HepG2 (cell line): Measurements from ENCODE around the gene EPB41L1. TPM values are rescaled to one million over a fixed set of nuclear protein-coding genes. Genes with fewer than 3 reads are reported as not detected.

ENCODE experiments used
- ATAC-seq: fragments of 200-7000 bp; cut with Tn5 transposase; 3 replicates; pipeline ENCODE4 v1.9.1; 2020; ENCODE audit warnings: mild to moderate bottlenecking, moderate library complexity
- BruUV-seq: library from RNA; stranded (reverse); fragments of 400-500 nt; replicated peaks from 2 replicates; lab custom pipeline; 2021; lab: Mats Ljungman, UMichigan
- CTCF ChIA-PET: fragments of 300-600 bp; formaldehyde crosslinking; extraction: SDS; loops from one replicate; lab custom pipeline; 2021; ENCODE audit warnings: low total read pairs, inconsistent platforms, low intra/inter-chr PET ratio; lab: Yijun Ruan, JAX
- POLR2A ChIA-PET: fragments of 350-600 bp; sonication (Branson Sonifier 250); formaldehyde crosslinking; loops from one replicate; lab custom pipeline; 2020; ENCODE audit warnings: antibody characterized with exemption, inconsistent platforms; lab: Yijun Ruan, JAX
- DNase-seq: peaks from one replicate; pipeline ENCODE4 v3.0.0-alpha.2; 2015; ENCODE audit warnings: low spot score
- FAIRE-seq: peaks from 3 replicates; lab custom pipeline; 2011; peaks lifted over from hg19 to GRCh38; lab: Jason Lieb, UNC
- H2AFZ ChIP-seq: one replicate; pipeline ENCODE4 v1.6.1; 2011; ENCODE audit warnings: low read length, inconsistent platforms
- H3K27ac ChIP-seq: fragments of 300-600 bp; 3 replicates; pipeline ENCODE4 v1.8.0; 2011; ENCODE audit warnings: mixed run types, mild to moderate bottlenecking, mixed read lengths, low read length, inconsistent platforms; ENCODE audit not compliant: insufficient read depth; ENCODE audit errors: extremely low read length
- H3K27me3 ChIP-seq, 2 experiments: fragments of 200-600 bp in 1 of 2; 2 replicates in 1 of 2; 3 replicates in 1 of 2; pipeline versions ENCODE4 v1.6.0 to v1.8.0; 2011; ENCODE audit warnings: low read length in 2 of 2, mild to moderate bottlenecking in 2 of 2, moderate library complexity in 2 of 2, inconsistent platforms in 1 of 2; ENCODE audit not compliant: insufficient read depth in 2 of 2, control insufficient read depth in 1 of 2
- H3K36me3 ChIP-seq, 2 experiments: fragments of 200-600 bp in 1 of 2; replicated peaks in 1 of 2; 2 replicates in 1 of 2; 3 replicates in 1 of 2; pipeline versions ENCODE4 v1.5.1 to v1.8.0; 2011; ENCODE audit warnings: low read length in 2 of 2, inconsistent platforms in 1 of 2; ENCODE audit not compliant: insufficient read depth in 2 of 2, control insufficient read depth in 1 of 2
- H3K4me1 ChIP-seq: 2 replicates; pipeline ENCODE4 v1.5.1; 2012; ENCODE audit warnings: low read length, inconsistent platforms; ENCODE audit not compliant: insufficient read depth
- H3K4me2 ChIP-seq: 2 replicates; pipeline ENCODE4 v1.6.0; 2011; ENCODE audit warnings: low read depth, low read length, inconsistent platforms
- H3K4me3 ChIP-seq, 3 experiments: fragments of 200-600 bp in 1 of 3; sonication (generic), shearing (Covaris generic) in 1 of 3; replicated peaks in 1 of 3; 2 replicates each; pipeline ENCODE4 v1.5.1; 2011 to 2016; ENCODE audit warnings: low read length in 3 of 3, inconsistent platforms in 2 of 3, low read depth in 2 of 3, mild to moderate bottlenecking in 2 of 3, control low read depth in 1 of 3, mixed read lengths in 1 of 3; ENCODE audit not compliant: insufficient read depth in 1 of 3
- H3K79me2 ChIP-seq: one replicate; pipeline ENCODE4 v1.6.1; 2011; ENCODE audit warnings: low read length, inconsistent platforms; ENCODE audit not compliant: insufficient read depth
- H3K9ac ChIP-seq: 2 replicates; pipeline ENCODE4 v1.6.0; 2011; ENCODE audit warnings: mild to moderate bottlenecking, low read depth, low read length, inconsistent platforms; ENCODE audit not compliant: insufficient read depth
- H3K9me3 ChIP-seq: 2 replicates; pipeline ENCODE4 v1.5.1; 2012; ENCODE audit warnings: mild to moderate bottlenecking, low read length
- H4K20me1 ChIP-seq: 2 replicates; pipeline ENCODE4 v1.6.0; 2011; ENCODE audit warnings: inconsistent platforms, mild to moderate bottlenecking, low read length, moderate library complexity; ENCODE audit not compliant: insufficient read depth
- HNF4G ChIP-seq, 2 experiments: sonication (generic) in 1 of 2; formaldehyde crosslinking in 1 of 2; IDR thresholded peaks; 2 replicates each; pipeline versions ENCODE4 v1.4.0 to v1.6.1; 2011 to 2020; ENCODE audit warnings: borderline replicate concordance in 2 of 2, low read depth in 2 of 2, mild to moderate bottlenecking in 2 of 2, low read length in 1 of 2, missing genetic modification reagents in 1 of 2, moderate library complexity in 1 of 2
- KAT7 ChIP-seq: IDR thresholded peaks from 2 replicates; pipeline ENCODE4 v1.6.1; 2018; ENCODE audit warnings: borderline replicate concordance, missing compliant biosample characterization
- KDM1A ChIP-seq: IDR thresholded peaks from 2 replicates; pipeline ENCODE4 v1.6.1; 2016; ENCODE audit warnings: missing compliant biosample characterization
- PPARG ChIP-seq: conservative IDR thresholded peaks from 2 replicates; pipeline ENCODE4 v1.6.1; 2016; ENCODE audit warnings: missing biosample characterization, missing genetic modification reagents
- RAD21 ChIP-seq: fragments of 450-650 bp; formaldehyde crosslinking; IDR thresholded peaks from 2 replicates; pipeline ENCODE4 v1.5.0; 2020; ENCODE audit warnings: mild to moderate bottlenecking
- SMC3 ChIP-seq: IDR thresholded peaks from 2 replicates; pipeline ENCODE4 v1.6.1; 2011; ENCODE audit warnings: low read length, improper control_type of control experiment
- XRCC5 ChIP-seq: fragments of 200-400 bp; formaldehyde crosslinking; optimal IDR thresholded peaks from 2 replicates; pipeline ENCODE3; 2017; ENCODE audit warnings: mild to moderate bottlenecking, low read length
- WGBS: methylation state at CpG from one replicate; pipeline ENCODE4 v1.1.6; 2017; ENCODE audit warnings: low lambda C conversion rate; 5-methylcytosine and 5-hydroxymethylcytosine counted together
- in situ Hi-C: cut with HindIII; loops from 2 replicates; pipeline ENCODE4 v1.10.0; 2017; ENCODE audit warnings: low pct_unique_long_range_greater_than_20kb; ENCODE audit not compliant: extremely low pct_ligation_motif_present
- intact Hi-C: fragments of 100-400 bp; cut with micrococcal nuclease; formaldehyde crosslinking; loops from one replicate; pipeline ENCODE4 v1.10.0; 2022; ENCODE audit not compliant: unreplicated experiment
- polyA plus RNA-seq, 8 experiments: library from polyadenylated mRNA; depleted of rRNA in 3 of 8; stranded (reverse) in 7 of 8; unstranded in 1 of 8; fragments of >200 nt; fragmentation: Illumina TruSeq in 4 of 8; extraction: Trizol in 4 of 8; gene quantifications; 2 replicates each; pipeline versions ENCODE4 v1.2.1 to v1.2.3, GENCODE V29; 2011 to 2016; ENCODE audit warnings: low read depth in 4 of 8, missing spikeins in 1 of 8, mixed read lengths in 1 of 8; ENCODE audit not compliant: insufficient read depth in 1 of 8
- total RNA-seq, 5 experiments: library from RNA; depleted of rRNA; stranded (reverse); fragments of >200 nt; fragmentation: Illumina TruSeq; extraction: Trizol; gene quantifications; 2 replicates each; pipeline ENCODE4 v1.2.3, GENCODE V29; 2016; ENCODE audit warnings: low read depth in 1 of 5
- TF ChIP-seq, protein P1 (sequence below), 2 experiments: sonication (generic) in 1 of 2; formaldehyde crosslinking in 1 of 2; IDR thresholded peaks; 2 replicates each; pipeline versions ENCODE4 v1.4.0 to v1.6.1; 2018 to 2020; ENCODE audit warnings: missing genetic modification reagents in 2 of 2, borderline replicate concordance in 1 of 2, low read depth in 1 of 2, mild to moderate bottlenecking in 1 of 2, missing biosample characterization in 1 of 2
- TF ChIP-seq, protein P2 (sequence below): sonication (generic); formaldehyde crosslinking; IDR thresholded peaks from 2 replicates; pipeline ENCODE4 v1.4.0; 2020; ENCODE audit warnings: mild to moderate bottlenecking, missing genetic modification reagents
- TF ChIP-seq, protein P3 (sequence below): sonication (generic); formaldehyde crosslinking; IDR thresholded peaks from 2 replicates; pipeline ENCODE4 v1.5.0; 2020; ENCODE audit warnings: mild to moderate bottlenecking, missing genetic modification reagents, moderate library complexity

The EPB41L1 gene
- total and polyA plus RNA-seq, 2 of the 13 experiments (the other 11 are each of a cell fraction or from before 2014, with no cell fraction given) = 16.7 to 39.0 TPM

DNA sequence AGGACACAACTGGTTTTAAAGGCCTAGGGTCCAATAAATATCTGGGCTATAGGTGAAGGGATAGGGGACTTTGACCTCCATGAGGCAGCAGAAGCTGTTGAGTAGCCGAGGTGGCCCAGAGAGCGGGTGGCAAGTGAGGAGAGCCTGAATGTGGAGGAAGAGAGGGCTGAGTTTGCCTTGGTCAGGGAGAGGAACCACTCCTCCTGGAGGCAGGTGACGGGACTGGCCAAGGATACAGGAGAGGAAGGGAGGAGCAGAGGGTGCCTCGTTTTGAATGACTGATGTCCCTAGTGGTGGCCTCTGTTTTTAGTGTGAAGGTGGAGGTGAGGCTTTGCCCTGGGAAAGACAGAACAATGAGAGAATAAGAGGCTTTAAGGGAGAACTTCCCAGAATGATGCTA lies 62.7 kb downstream of the EPB41L1 start:
- H3K9ac ChIP-seq = no peak overlapping the region
- TF ChIP-seq, protein P1, sequence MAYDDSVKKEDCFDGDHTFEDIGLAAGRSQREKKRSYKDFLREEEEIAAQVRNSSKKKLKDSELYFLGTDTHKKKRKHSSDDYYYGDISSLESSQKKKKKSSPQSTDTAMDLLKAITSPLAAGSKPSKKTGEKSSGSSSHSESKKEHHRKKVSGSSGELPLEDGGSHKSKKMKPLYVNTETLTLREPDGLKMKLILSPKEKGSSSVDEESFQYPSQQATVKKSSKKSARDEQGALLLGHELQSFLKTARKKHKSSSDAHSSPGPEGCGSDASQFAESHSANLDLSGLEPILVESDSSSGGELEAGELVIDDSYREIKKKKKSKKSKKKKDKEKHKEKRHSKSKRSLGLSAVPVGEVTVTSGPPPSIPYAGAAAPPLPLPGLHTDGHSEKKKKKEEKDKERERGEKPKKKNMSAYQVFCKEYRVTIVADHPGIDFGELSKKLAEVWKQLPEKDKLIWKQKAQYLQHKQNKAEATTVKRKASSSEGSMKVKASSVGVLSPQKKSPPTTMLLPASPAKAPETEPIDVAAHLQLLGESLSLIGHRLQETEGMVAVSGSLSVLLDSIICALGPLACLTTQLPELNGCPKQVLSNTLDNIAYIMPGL (CRISPR knock-in tag; IDR thresholded peaks at IDR 0.05; ENCODE audit: borderline replicate concordance in 1 of 2, low read depth in 1 of 2) = 0 out of 4 replicates have a peak, but pooled peaks of 1 of the 2 experiments have one; percentile 25
- TF ChIP-seq SMC3 (peak; percentile 15; the same call in 1 of the 2 replicates), HNF4G (IDR thresholded peaks at IDR 0.05; ENCODE audit: borderline replicate concordance, low read depth, low read length) (0 out of 2 replicates have a peak, but pooled peaks have one; percentile 12), HNF4G (CRISPR knock-in tag; IDR thresholded peaks at IDR 0.05; ENCODE audit: borderline replicate concordance, low read depth) (no peak), KDM1A (no peak), RAD21 (peak; percentile 26; the same call in 1 of the 2 replicates), KAT7 (CRISPR knock-in tag) (no peak), XRCC5 (peak; percentile 48), PPARG (CRISPR knock-in tag) (0 out of 2 replicates have a peak, but pooled peaks have one; percentile 29)
- TF ChIP-seq, protein P2, sequence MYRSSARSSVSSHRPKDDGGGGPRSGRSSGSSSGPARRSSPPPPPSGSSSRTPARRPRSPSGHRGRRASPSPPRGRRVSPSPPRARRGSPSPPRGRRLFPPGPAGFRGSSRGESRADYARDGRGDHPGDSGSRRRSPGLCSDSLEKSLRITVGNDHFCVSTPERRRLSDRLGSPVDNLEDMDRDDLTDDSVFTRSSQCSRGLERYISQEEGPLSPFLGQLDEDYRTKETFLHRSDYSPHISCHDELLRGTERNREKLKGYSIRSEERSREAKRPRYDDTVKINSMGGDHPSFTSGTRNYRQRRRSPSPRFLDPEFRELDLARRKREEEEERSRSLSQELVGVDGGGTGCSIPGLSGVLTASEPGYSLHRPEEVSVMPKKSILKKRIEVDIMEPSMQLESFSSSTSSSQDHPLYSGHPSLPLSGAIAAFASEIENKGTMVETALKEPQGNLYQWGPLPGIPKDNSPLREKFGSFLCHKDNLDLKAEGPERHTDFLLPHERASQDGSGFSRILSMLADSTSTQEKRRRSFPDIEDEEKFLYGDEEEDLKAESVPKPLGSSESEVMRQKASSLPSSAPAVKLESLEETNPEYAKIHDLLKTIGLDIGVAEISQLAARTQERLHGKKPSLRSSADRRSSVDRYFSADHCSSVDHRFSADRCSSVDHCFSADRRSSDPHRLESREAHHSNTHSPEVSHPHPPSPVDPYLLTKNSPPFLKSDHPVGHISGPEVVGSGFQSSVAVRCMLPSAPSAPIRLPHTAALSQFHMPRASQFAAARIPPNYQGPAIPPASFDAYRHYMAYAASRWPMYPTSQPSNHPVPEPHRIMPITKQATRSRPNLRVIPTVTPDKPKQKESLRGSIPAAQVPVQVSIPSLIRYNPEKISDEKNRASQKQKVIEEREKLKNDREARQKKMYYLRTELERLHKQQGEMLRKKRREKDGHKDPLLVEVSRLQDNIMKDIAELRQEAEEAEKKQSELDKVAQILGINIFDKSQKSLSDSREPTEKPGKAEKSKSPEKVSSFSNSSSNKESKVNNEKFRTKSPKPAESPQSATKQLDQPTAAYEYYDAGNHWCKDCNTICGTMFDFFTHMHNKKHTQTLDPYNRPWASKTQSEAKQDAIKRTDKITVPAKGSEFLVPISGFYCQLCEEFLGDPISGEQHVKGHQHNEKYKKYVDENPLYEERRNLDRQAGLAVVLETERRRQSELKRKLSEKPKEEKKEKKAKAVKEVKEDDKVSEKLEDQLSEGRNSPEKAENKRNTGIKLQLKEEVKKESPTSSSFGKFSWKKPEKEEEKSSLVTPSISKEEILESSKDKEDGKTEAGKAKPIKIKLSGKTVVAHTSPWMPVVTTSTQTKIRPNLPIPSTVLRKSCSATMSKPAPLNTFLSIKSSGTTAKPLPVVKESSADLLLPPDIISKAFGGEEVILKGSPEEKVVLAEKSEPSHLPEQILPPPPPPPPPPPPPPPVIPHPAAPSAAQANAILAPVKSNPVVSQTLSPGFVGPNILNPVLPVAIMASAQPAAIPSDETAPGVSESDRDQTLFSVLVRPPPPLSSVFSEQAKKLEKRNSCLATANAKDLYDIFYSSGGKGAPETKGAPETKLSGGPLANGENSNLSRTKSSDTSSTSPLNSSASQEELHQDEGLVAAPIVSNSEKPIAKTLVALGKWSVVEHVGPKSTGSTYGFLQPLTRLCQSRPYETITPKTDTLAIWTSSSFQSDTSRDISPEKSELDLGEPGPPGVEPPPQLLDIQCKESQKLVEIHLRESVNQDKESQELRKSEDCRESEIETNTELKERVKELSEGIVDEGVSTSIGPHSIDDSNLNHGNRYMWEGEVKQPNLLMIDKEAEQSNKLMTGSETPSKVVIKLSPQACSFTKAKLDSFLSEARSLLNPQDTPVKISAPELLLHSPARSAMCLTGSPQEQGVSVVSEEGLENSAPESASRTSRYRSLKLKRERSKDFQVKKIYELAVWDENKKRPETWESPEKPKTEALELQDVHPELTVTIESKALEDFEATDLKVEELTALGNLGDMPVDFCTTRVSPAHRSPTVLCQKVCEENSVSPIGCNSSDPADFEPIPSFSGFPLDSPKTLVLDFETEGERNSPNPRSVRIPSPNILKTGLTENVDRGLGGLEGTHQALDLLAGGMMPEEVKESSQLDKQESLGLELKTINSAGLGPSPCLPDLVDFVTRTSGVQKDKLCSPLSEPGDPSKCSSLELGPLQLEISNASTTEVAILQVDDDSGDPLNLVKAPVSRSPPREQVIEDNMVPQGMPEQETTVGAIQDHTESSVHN = no peak
- TF ChIP-seq, protein P3, sequence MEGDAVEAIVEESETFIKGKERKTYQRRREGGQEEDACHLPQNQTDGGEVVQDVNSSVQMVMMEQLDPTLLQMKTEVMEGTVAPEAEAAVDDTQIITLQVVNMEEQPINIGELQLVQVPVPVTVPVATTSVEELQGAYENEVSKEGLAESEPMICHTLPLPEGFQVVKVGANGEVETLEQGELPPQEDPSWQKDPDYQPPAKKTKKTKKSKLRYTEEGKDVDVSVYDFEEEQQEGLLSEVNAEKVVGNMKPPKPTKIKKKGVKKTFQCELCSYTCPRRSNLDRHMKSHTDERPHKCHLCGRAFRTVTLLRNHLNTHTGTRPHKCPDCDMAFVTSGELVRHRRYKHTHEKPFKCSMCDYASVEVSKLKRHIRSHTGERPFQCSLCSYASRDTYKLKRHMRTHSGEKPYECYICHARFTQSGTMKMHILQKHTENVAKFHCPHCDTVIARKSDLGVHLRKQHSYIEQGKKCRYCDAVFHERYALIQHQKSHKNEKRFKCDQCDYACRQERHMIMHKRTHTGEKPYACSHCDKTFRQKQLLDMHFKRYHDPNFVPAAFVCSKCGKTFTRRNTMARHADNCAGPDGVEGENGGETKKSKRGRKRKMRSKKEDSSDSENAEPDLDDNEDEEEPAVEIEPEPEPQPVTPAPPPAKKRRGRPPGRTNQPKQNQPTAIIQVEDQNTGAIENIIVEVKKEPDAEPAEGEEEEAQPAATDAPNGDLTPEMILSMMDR = peak; percentile 40
- peak; percentile 70 for DNase-seq
- no peak overlapping the region for H3K4me3 ChIP-seq
- in situ Hi-C loops = no loop called here
- H3K4me1 ChIP-seq = peaks cover 9% of the 10 kb centered on the region
- ATAC-seq = peak; percentile 92
- CTCF ChIA-PET = no interaction called here
- no peak overlapping the region for H3K4me2 ChIP-seq
- no peak overlapping the region for H3K27ac ChIP-seq
- H4K20me1 ChIP-seq = no peaks in the 10 kb centered on the region
- no peaks in the 10 kb centered on the region for H3K79me2 ChIP-seq
- intact Hi-C loops = no loop called here
- FAIRE-seq = peak; percentile 89
- H3K9me3 ChIP-seq = no peaks in the 10 kb centered on the region
- POLR2A ChIA-PET = interaction anchor here (0.6 kb wide), 1 partner anchor 41 kb away, joined by 3 read pairs; no protein-coding TSS in a partner anchor
- WGBS = 37% methylated on average over 4 of the region's 4 CpGs
- no TSS peak for BruUV-seq
- H3K36me3 ChIP-seq = peaks cover 12 to 17% of the 10 kb centered on the region in 2 experiments
- H2AFZ ChIP-seq = no peak overlapping the region
- no peaks in the 10 kb centered on the region for H3K27me3 ChIP-seq
